Glomerular visceral epithelial cell (primary cell): ENCODE measurements around the gene DOK5.

ENCODE experiments used
- DNase-seq: peaks from one replicate; pipeline ENCODE4 v3.0.0-alpha.2; 2016; ENCODE audit errors: extremely low spot score

The DOK5 gene

DNA sequence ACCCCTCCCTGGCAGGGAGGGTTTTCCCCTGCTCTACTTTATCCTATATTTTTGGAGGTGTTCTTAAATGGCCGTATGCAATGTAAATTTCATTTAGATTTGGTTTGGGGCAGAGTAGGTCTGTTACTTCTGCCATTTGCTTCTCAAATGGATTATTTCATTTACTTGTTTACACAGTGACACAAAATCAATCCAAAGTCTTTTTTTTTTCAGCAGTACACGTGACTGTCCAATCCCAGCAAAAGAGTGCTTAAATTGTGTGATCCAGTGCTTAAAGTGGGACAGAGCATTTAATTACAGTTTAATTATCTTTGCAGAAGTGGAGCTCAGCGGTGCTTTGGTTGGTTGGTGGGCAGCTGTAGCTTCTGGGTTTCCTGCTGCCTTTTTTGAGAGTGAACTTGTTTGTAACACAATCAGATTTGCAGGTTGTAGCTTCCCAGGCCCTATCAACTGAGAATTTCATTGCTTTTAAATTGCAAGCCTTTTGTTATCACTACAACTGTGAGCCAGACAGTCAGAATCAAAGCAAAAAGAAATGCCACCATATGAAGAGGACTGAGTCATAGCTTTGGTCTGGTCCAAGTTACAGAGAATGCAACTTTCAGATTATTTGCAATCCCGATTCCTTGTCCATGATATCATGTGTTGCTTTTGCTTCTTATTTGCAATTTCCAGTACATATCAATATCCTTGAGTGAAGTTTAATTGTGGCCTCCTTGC, 216.9 kb downstream of the DOK5 start:
- DNase-seq: no peak

DNA sequence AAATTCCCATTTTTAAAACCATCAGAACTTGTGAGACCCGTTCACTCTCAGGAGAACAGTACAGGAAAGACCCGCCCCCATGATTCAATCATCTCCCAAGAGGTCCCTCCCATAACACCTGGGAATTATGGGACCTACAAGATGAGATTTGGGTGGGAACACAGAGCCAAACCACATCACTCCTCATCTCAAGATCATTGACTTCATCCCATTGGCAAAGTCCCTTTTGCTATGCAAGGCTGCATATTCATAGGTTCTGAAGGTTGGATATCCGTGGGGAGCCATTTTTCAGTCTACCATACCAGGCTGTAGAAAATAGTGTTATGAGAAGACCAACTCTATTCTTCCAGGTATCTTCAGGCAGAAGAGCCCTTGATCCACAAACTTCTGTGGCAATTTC, 219.1 kb downstream of the DOK5 start:
- no peak for DNase-seq

DNA sequence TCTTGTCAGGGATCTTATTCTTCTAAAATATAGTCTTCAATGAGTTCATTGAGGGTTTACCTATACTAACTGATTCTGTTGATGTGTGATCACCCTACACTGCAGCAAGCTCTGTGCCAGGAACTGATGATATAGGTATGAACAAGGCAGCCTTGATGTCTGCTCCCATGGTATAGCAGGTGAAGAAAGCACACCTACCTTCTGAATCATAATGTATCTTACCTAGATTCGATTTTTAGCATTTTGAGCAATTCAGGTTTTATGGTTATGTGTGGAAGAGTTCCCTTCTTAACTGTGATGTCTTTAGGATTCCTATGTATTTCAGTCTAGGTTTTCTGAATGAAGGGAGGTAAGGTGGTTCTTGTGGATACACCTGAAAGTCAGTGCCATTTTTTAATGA, 223.0 kb downstream of the DOK5 start:
- no peak for DNase-seq
